Chondrocyte (in vitro differentiated cells): Measurements from ENCODE around the gene RAP1GAP. TPM values are rescaled to one million over a fixed set of nuclear protein-coding genes. Genes with fewer than 3 reads are reported as not detected.
A peak's percentile ranks its signal among the peaks of the same experiment; 100 is the strongest.

ENCODE experiments used
- DNase-seq: peaks from one replicate; pipeline ENCODE4 v3.0.0; 2021; ENCODE audit warnings: mixed read lengths, low spot score
- H3K27ac Mint-ChIP-seq: one replicate; pipeline ENCODE4 v1.8.0; 2021; ENCODE audit warnings: mild to moderate bottlenecking, moderate library complexity, mixed read lengths; ENCODE audit not compliant: unreplicated experiment
- H3K27me3 Mint-ChIP-seq: 2 replicates; pipeline ENCODE4 v1.8.0; 2021; ENCODE audit warnings: low read depth, mixed read lengths
- H3K36me3 Mint-ChIP-seq: 2 replicates; pipeline ENCODE4 v1.8.0; 2021; ENCODE audit warnings: low read depth, mixed read lengths
- H3K4me1 Mint-ChIP-seq: 2 replicates; pipeline ENCODE4 v1.8.0; 2021; ENCODE audit warnings: low read depth, mild to moderate bottlenecking, mixed read lengths
- H3K4me3 Mint-ChIP-seq: one replicate; pipeline ENCODE4 v1.8.0; 2021; ENCODE audit warnings: mild to moderate bottlenecking, moderate library complexity, mixed read lengths; ENCODE audit not compliant: unreplicated experiment
- H3K9me3 Mint-ChIP-seq: 2 replicates; pipeline ENCODE4 v1.8.0; 2021; ENCODE audit warnings: low read depth, mixed read lengths
- total RNA-seq: library from RNA; stranded (reverse); gene quantifications from 3 replicates; pipeline ENCODE4 v1.2.1, GENCODE V29; 2021
- TF ChIP-seq, protein P1 (sequence below): fragments of 200-600 bp; sonication (generic); IDR thresholded peaks from 2 replicates; pipeline ENCODE4 v1.5.0; 2021; ENCODE audit warnings: antibody characterized with exemption, mild to moderate bottlenecking, moderate library complexity

The RAP1GAP gene
- total RNA-seq, 1 donor from 2014 or later: 1.8 TPM

GRCh38 chr1:21565285-21565684, 103.9 kb downstream of the RAP1GAP start:
- peaks cover 38% of the 10 kb centered on the region for H3K4me1 Mint-ChIP-seq
- H3K9me3 Mint-ChIP-seq: no peaks in the 10 kb centered on the region
- no peak overlapping the region for H3K4me3 Mint-ChIP-seq

DNA sequence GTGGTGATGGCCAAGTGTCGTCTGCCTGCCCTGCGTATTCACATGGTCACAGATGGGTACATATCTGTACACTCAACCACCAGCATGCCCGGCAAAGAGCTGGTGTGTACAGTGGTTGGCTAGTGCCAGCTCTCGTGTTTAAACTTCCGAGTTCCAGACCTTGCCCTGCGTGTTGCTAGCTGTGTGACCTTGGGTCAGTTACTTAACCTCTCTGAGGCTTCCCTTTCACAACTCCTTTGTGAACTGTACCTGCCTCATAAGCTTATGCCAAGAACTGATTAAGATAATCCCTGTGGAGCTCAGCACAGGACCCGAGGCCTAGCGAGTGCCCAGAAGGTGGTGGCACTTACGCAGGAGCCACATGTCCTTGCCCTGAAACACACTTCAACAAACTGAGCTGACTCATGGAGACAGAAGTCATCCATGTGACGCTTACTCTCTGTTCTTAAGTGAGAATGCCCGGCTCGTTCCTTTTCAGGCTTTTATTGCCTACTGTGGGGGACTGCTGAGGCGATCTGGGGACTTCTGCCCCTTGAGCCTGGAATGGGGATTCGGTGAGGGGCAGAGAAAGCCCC, 104.5 kb downstream of the RAP1GAP start:
- TF ChIP-seq, protein P1, sequence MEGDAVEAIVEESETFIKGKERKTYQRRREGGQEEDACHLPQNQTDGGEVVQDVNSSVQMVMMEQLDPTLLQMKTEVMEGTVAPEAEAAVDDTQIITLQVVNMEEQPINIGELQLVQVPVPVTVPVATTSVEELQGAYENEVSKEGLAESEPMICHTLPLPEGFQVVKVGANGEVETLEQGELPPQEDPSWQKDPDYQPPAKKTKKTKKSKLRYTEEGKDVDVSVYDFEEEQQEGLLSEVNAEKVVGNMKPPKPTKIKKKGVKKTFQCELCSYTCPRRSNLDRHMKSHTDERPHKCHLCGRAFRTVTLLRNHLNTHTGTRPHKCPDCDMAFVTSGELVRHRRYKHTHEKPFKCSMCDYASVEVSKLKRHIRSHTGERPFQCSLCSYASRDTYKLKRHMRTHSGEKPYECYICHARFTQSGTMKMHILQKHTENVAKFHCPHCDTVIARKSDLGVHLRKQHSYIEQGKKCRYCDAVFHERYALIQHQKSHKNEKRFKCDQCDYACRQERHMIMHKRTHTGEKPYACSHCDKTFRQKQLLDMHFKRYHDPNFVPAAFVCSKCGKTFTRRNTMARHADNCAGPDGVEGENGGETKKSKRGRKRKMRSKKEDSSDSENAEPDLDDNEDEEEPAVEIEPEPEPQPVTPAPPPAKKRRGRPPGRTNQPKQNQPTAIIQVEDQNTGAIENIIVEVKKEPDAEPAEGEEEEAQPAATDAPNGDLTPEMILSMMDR: no peak
- Mint-ChIP-seq H3K27me3 (no peaks in the 10 kb centered on the region), H3K4me3 (no peak overlapping the region), H3K9me3 (no peaks in the 10 kb centered on the region), H3K27ac (peak overlapping the region; percentile 43), H3K4me1 (peaks cover 38% of the 10 kb centered on the region), H3K36me3 (no peaks in the 10 kb centered on the region)
- DNase-seq: no peak

More at GRCh38 chr1:21565285-21565684, 103.9 kb downstream of the RAP1GAP start:
- Mint-ChIP-seq H3K36me3 (no peaks in the 10 kb centered on the region), H3K27me3 (no peaks in the 10 kb centered on the region), H3K27ac (peak overlapping the region; percentile 43)
- TF ChIP-seq, protein P1: no peak
- no peak for DNase-seq

- no peaks in the 10 kb centered on the region for H3K36me3 Mint-ChIP-seq
- DNase-seq: no peak
- H3K9me3 Mint-ChIP-seq: no peaks in the 10 kb centered on the region
- H3K27ac Mint-ChIP-seq: no peak overlapping the region
- H3K4me3 Mint-ChIP-seq: no peak overlapping the region
- H3K4me1 Mint-ChIP-seq: peaks cover 36% of the 10 kb centered on the region
- H3K27me3 Mint-ChIP-seq: no peaks in the 10 kb centered on the region
- TF ChIP-seq, protein P1: no peak
Measured at GRCh38 chr1:21563971-21564370, 105.2 kb downstream of the RAP1GAP start.

DNA sequence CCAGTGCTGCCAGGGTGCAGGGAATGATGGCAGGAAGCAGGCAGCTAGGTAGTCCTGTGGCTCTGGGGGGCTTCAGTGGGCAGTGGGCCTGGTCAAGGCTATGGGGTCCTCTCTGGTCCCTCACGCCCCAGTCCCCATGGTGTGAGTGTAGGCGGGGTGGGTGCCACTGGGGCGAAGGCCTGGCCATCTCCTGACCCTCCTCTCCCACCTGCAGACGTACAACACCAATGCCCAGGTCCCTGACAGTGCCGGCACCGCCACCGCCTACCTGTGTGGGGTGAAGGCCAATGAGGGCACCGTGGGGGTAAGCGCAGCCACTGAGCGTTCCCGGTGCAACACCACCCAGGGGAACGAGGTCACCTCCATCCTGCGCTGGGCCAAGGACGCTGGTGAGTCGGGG, 106.3 kb downstream of the RAP1GAP start:
- no peak for DNase-seq
- Mint-ChIP-seq H3K27ac (no peak overlapping the region), H3K4me1 (peaks cover 25% of the 10 kb centered on the region), H3K4me3 (no peak overlapping the region), H3K36me3 (no peaks in the 10 kb centered on the region), H3K27me3 (no peaks in the 10 kb centered on the region), H3K9me3 (no peaks in the 10 kb centered on the region)
- TF ChIP-seq, protein P1: no peak

- Mint-ChIP-seq H3K4me3 (no peak overlapping the region), H3K27ac (no peak overlapping the region), H3K27me3 (no peaks in the 10 kb centered on the region), H3K9me3 (no peaks in the 10 kb centered on the region), H3K4me1 (peaks cover 14% of the 10 kb centered on the region), H3K36me3 (peaks cover 2% of the 10 kb centered on the region)
- no peak for DNase-seq
- TF ChIP-seq, protein P1: no peak
Measured at GRCh38 chr1:21560916-21561638, 108.1 kb downstream of the RAP1GAP start.
